Kidney (tissue), 14 donors: ENCODE data around the gene PTPRT. TPM values are rescaled to one million over a fixed set of nuclear protein-coding genes. Genes with fewer than 3 reads are reported as not detected.

Experiments used
- DNase-seq, 5 donors: peaks; one replicate each; pipeline ENCODE4 v3.0.0-alpha.2; 2013 to 2020
- FAIRE-seq: peaks from 2 replicates; lab custom pipeline; 2012; peaks lifted over from hg19 to GRCh38; lab: Jason Lieb, UNC
- H3K27ac ChIP-seq, 2 donors: one replicate each; pipeline ENCODE4 v1.7.0; 2013; ENCODE audit warnings: low read depth in 2 of 2, low read length in 2 of 2, inconsistent platforms in 1 of 2
- H3K27me3 ChIP-seq: one replicate; pipeline ENCODE4 v1.7.1; 2013; ENCODE audit warnings: low read length, inconsistent platforms; ENCODE audit not compliant: control insufficient read depth, insufficient read depth
- H3K36me3 ChIP-seq, 3 donors: one replicate each; pipeline versions ENCODE4 v1.7.0 to v1.7.1; 2013; ENCODE audit warnings: low read length in 3 of 3, control low read depth in 1 of 3, inconsistent platforms in 1 of 3; ENCODE audit not compliant: insufficient read depth in 3 of 3, control insufficient read depth in 2 of 3
- H3K4me1 ChIP-seq, 3 donors: one replicate each; pipeline versions ENCODE4 v1.7.0 to v1.7.1; 2013; ENCODE audit warnings: low read length in 3 of 3, inconsistent platforms in 1 of 3, low read depth in 1 of 3; ENCODE audit not compliant: control insufficient read depth in 2 of 3, insufficient read depth in 2 of 3
- H3K4me3 ChIP-seq, 3 donors: one replicate each; pipeline versions ENCODE4 v1.7.0 to v1.8.1; 2013; ENCODE audit warnings: low read length in 3 of 3, control low read depth in 1 of 3, inconsistent platforms in 1 of 3
- H3K9ac ChIP-seq, 3 donors: one replicate each; pipeline versions ENCODE4 v1.7.0 to v1.7.1; 2013; ENCODE audit warnings: low read length in 3 of 3, control low read depth in 1 of 3, inconsistent platforms in 1 of 3
- H3K9me3 ChIP-seq, 3 donors: one replicate each; pipeline versions ENCODE4 v1.7.0 to v1.7.1; 2013; ENCODE audit warnings: low read length in 3 of 3, control low read depth in 1 of 3, inconsistent platforms in 1 of 3; ENCODE audit not compliant: control insufficient read depth in 2 of 3, insufficient read depth in 1 of 3
- CTCF ChIP-seq: IDR thresholded peaks from 3 replicates; pipeline ENCODE4 v1.5.1; 2012; ENCODE audit warnings: mild to moderate bottlenecking, moderate library complexity, borderline replicate concordance; ENCODE audit not compliant: insufficient read depth; ENCODE audit errors: extremely low read depth
- intact Hi-C: fragments of 100-400 bp; cut with DNase I; formaldehyde crosslinking; loops from one replicate; pipeline ENCODE4 v1.11.1; 2022
- polyA plus RNA-seq: library from polyadenylated mRNA; stranded (reverse); fragments of 350-450 nt; fragmentation: Illumina TruSeq; extraction: RNeasy Lipid Tissue Mini Kit (QIAGEN cat#74804); gene quantifications from one replicate; pipeline ENCODE4 v1.2.3, GENCODE V29; 2014; ENCODE audit warnings: low read depth, low replicate concordance; ENCODE audit not compliant: insufficient read depth
- total RNA-seq: library from RNA; stranded (reverse); fragmentation: NEBNext Ultra II Directional; extraction: Animal tissue kit (Norgen Biotek cat#: 25700); gene quantifications from one replicate; pipeline ENCODE4 v1.2.1, GENCODE V29; 2021
- donor health status: control.
- donor health status: control.
- donor health status: control.
- donor health status: control.
- donor health status: control.
- donor health status: DM: yes; HTN: yes; CAD: no.
- donor health status: Normal renal cell carcinoma (clear cell type).

Gene PTPRT
- total and polyA plus RNA-seq, 2 donors from 2014 or later = 0.60 TPM; not detected in 1

- no peaks in the 10 kb centered on the region for H3K27me3 ChIP-seq
- H3K9me3 ChIP-seq = no peaks in the 10 kb centered on the region
- no peak overlapping the region for H3K9ac ChIP-seq
- H3K4me3 ChIP-seq = no peak overlapping the region
- no peak overlapping the region for H3K27ac ChIP-seq
- H3K4me1 ChIP-seq = no peaks in the 10 kb centered on the region
- no peak for FAIRE-seq
- no peaks in the 10 kb centered on the region for H3K36me3 ChIP-seq
- no peak for DNase-seq
- intact Hi-C loops = no loop called here
- no peak for TF ChIP-seq CTCF
These were observed 1031.4 kb downstream of the PTPRT start for GRCh38 chr20:42158272-42158671.

- Histone ChIP-seq H3K27ac (no peak overlapping the region), H3K36me3 (no peaks in the 10 kb centered on the region), H3K27me3 (no peaks in the 10 kb centered on the region), H3K4me3 (no peak overlapping the region), H3K9me3 (no peaks in the 10 kb centered on the region), H3K4me1 (no peaks in the 10 kb centered on the region), H3K9ac (no peak overlapping the region)
- FAIRE-seq (no peak), DNase-seq (no peak)
- intact Hi-C loops = no loop called here
- TF ChIP-seq CTCF = no peak
These were observed 1034.1 kb downstream of the PTPRT start for GRCh38 chr20:42155586-42155985.

- FAIRE-seq = no peak
- H3K9me3 ChIP-seq = no peaks in the 10 kb centered on the region
- no peak for DNase-seq
- no peak overlapping the region for H3K9ac ChIP-seq
- TF ChIP-seq CTCF = no peak
- no peak overlapping the region for H3K4me3 ChIP-seq
- intact Hi-C loops = no loop called here
- no peak overlapping the region for H3K27ac ChIP-seq
- H3K27me3 ChIP-seq = no peaks in the 10 kb centered on the region
- H3K36me3 ChIP-seq = no peaks in the 10 kb centered on the region
- no peaks in the 10 kb centered on the region for H3K4me1 ChIP-seq
These were observed 1037.1 kb downstream of the PTPRT start for GRCh38 chr20:42152575-42152974.

GRCh38 chr20:42150230-42150629 is 1039.5 kb downstream of the PTPRT start:
- Histone ChIP-seq H3K36me3 (no peaks in the 10 kb centered on the region), H3K4me3 (no peak overlapping the region), H3K9me3 (no peaks in the 10 kb centered on the region), H3K9ac (no peak overlapping the region), H3K27ac (no peak overlapping the region), H3K27me3 (no peaks in the 10 kb centered on the region), H3K4me1 (no peaks in the 10 kb centered on the region)
- TF ChIP-seq CTCF = no peak
- FAIRE-seq (no peak), DNase-seq (no peak)
- intact Hi-C loops = no loop called here
